ENCODE measurements around the gene WWOX. TPM values are rescaled to one million over a fixed set of nuclear protein-coding genes. Genes with fewer than 3 reads are reported as not detected.

The WWOX gene
- total RNA-seq, 1 donor from 2014 or later, result 34.9 TPM

GRCh38 chr16:78718141-78718540 lies 618.7 kb downstream of the WWOX start:
- Histone ChIP-seq H3K4me3 (ENCODE audit: low read depth, low read length) (no peak overlapping the region), H3K36me3 (ENCODE audit: control insufficient read depth, insufficient read depth, low read length) (no peaks in the 10 kb centered on the region), H3K27me3 (ENCODE audit: control insufficient read depth, insufficient read depth, low read length) (no peaks in the 10 kb centered on the region)
- no peak for TF ChIP-seq CTCF (IDR thresholded peaks at IDR 0.05; ENCODE audit: insufficient read depth, low read length, poor library complexity, severe bottlenecking)
- DNase-seq (ENCODE audit: low read depth), result no peak

GRCh38 chr16:78720416-78720815 lies 621.0 kb downstream of the WWOX start:
- H3K36me3 ChIP-seq (ENCODE audit: control insufficient read depth, insufficient read depth, low read length), result no peaks in the 10 kb centered on the region
- no peak for DNase-seq (ENCODE audit: low read depth)
- no peak overlapping the region for H3K4me3 ChIP-seq (ENCODE audit: low read depth, low read length)
- H3K27me3 ChIP-seq (ENCODE audit: control insufficient read depth, insufficient read depth, low read length), result no peaks in the 10 kb centered on the region
- TF ChIP-seq CTCF (IDR thresholded peaks at IDR 0.05; ENCODE audit: insufficient read depth, low read length, poor library complexity, severe bottlenecking), result no peak

GRCh38 chr16:78727536-78727935 lies 628.1 kb downstream of the WWOX start:
- DNase-seq (ENCODE audit: low read depth), result no peak
- no peaks in the 10 kb centered on the region for H3K36me3 ChIP-seq (ENCODE audit: control insufficient read depth, insufficient read depth, low read length)
- TF ChIP-seq CTCF (IDR thresholded peaks at IDR 0.05; ENCODE audit: insufficient read depth, low read length, poor library complexity, severe bottlenecking), result no peak
- H3K4me3 ChIP-seq (ENCODE audit: low read depth, low read length), result no peak overlapping the region
- H3K27me3 ChIP-seq (ENCODE audit: control insufficient read depth, insufficient read depth, low read length), result no peaks in the 10 kb centered on the region

GRCh38 chr16:78729687-78730086 lies 630.2 kb downstream of the WWOX start:
- H3K36me3 ChIP-seq (ENCODE audit: control insufficient read depth, insufficient read depth, low read length), result no peaks in the 10 kb centered on the region
- no peak for TF ChIP-seq CTCF (IDR thresholded peaks at IDR 0.05; ENCODE audit: insufficient read depth, low read length, poor library complexity, severe bottlenecking)
- no peaks in the 10 kb centered on the region for H3K27me3 ChIP-seq (ENCODE audit: control insufficient read depth, insufficient read depth, low read length)
- DNase-seq (ENCODE audit: low read depth), result no peak
- H3K4me3 ChIP-seq (ENCODE audit: low read depth, low read length), result no peak overlapping the region

GRCh38 chr16:78731785-78732184 lies 632.3 kb downstream of the WWOX start:
- Histone ChIP-seq H3K27me3 (ENCODE audit: control insufficient read depth, insufficient read depth, low read length) (no peaks in the 10 kb centered on the region), H3K36me3 (ENCODE audit: control insufficient read depth, insufficient read depth, low read length) (no peaks in the 10 kb centered on the region), H3K4me3 (ENCODE audit: low read depth, low read length) (no peak overlapping the region)
- TF ChIP-seq CTCF (IDR thresholded peaks at IDR 0.05; ENCODE audit: insufficient read depth, low read length, poor library complexity, severe bottlenecking), result no peak
- DNase-seq (ENCODE audit: low read depth), result no peak

DNA sequence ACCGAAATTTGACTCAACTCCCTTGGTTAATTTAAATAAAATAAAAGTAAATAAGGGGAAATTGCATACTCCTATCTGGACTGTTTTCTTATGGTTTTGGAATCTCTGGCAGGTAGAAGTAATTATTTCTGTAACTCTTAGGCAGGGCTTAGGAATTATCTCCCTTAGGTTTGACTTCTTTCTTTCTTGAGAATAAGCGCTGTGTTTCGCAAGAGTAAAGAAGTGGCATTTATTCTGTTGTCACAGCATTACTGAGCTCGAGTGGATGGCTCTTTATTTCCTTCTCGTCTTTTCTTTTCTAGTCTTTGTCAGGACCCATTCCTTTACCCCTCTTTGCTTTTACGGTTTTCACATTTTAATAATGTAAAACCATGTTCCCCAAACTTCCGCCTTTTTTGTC lies 633.2 kb downstream of the WWOX start:
- no peak for TF ChIP-seq CTCF (IDR thresholded peaks at IDR 0.05; ENCODE audit: insufficient read depth, low read length, poor library complexity, severe bottlenecking)
- DNase-seq (ENCODE audit: low read depth), result no peak
- Histone ChIP-seq H3K4me3 (ENCODE audit: low read depth, low read length) (no peak overlapping the region), H3K27me3 (ENCODE audit: control insufficient read depth, insufficient read depth, low read length) (no peaks in the 10 kb centered on the region), H3K36me3 (ENCODE audit: control insufficient read depth, insufficient read depth, low read length) (no peaks in the 10 kb centered on the region)

Data from kidney epithelial cell (primary cell).